Glutamatergic neuron (in vitro differentiated cells): ENCODE data around the gene TAOK3. TPM values are rescaled to one million over a fixed set of nuclear protein-coding genes. Genes with fewer than 3 reads are reported as not detected.
A peak's percentile ranks its signal among the peaks of the same experiment; 100 is the strongest.
"Not testable (repeated sequence)": the region's sequence is repeated elsewhere in the genome, so short reads cannot be mapped to it uniquely, and the experiment has no call there.

Experiments
- DNase-seq: peaks from one replicate; pipeline ENCODE4 v3.0.0; 2022
- H3K27ac Mint-ChIP-seq: one replicate; pipeline ENCODE4 v1.8.0; 2020; ENCODE audit warnings: mild to moderate bottlenecking, mixed read lengths, inconsistent platforms; ENCODE audit not compliant: unreplicated experiment
- H3K27me3 Mint-ChIP-seq: one replicate; pipeline ENCODE4 v1.8.0; 2020; ENCODE audit warnings: mild to moderate bottlenecking, moderate library complexity, mixed read lengths, inconsistent platforms; ENCODE audit not compliant: unreplicated experiment
- H3K36me3 Mint-ChIP-seq: one replicate; pipeline ENCODE4 v1.8.0; 2020; ENCODE audit warnings: mild to moderate bottlenecking, mixed read lengths, inconsistent platforms; ENCODE audit not compliant: unreplicated experiment
- H3K4me1 Mint-ChIP-seq: one replicate; pipeline ENCODE4 v1.8.0; 2020; ENCODE audit warnings: mild to moderate bottlenecking, low read depth, mixed read lengths, inconsistent platforms; ENCODE audit not compliant: unreplicated experiment
- H3K4me3 Mint-ChIP-seq: one replicate; pipeline ENCODE4 v1.8.0; 2020; ENCODE audit warnings: mild to moderate bottlenecking, mixed read lengths, inconsistent platforms; ENCODE audit not compliant: unreplicated experiment
- H3K9me3 Mint-ChIP-seq: one replicate; pipeline ENCODE4 v1.8.0; 2020; ENCODE audit warnings: mild to moderate bottlenecking, moderate library complexity, mixed read lengths, inconsistent platforms; ENCODE audit not compliant: unreplicated experiment
- CTCF ChIP-seq: fragments of 200-600 bp; sonication (generic); IDR thresholded peaks from one replicate; pipeline ENCODE4 v1.5.0; 2021; ENCODE audit not compliant: partially characterized antibody, unreplicated experiment
- total RNA-seq: library from RNA; stranded (reverse); fragmentation: NEBNext Ultra II Directional; extraction: Animal tissue kit (Norgen Biotek cat#: 25700); gene quantifications from one replicate; pipeline ENCODE4 v1.2.1, GENCODE V29; 2021; ENCODE audit not compliant: unreplicated experiment

TAOK3 gene
- total RNA-seq, 1 donor from 2014 or later: 13.1 TPM

DNA sequence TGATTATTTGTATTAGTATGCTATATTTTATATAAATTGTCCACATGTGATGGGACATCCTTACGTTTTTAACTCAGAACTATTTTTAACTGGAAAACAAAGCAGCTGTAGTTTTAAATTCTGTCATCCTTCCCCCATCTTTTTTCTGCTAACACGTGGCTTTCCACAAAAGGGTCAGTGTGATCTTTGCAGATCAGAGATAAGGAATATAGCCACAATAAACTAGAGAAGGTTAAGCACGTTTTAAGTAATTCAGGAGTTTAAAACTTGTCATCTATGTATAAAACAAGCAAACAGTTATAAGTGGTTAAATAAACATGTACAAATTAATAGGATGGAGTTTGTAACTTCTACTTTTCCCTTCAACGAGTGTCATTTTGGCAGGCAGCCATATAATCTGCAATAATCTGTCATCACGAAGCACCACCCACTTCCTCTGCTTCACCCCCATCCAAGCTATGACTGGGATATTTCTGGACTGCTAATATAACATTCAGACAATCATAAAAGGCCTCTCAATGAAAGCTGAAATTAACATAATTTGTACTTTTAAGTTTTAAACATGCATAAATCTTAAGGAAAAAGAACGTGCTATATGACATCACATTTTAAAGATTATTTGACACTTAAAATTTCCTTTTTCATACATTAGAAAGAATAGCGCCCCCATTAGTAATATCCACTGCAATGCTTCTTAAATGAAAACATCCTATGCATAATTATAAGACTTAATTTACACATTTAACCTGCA is 15.3 kb downstream of the TAOK3 start:
- peaks cover 5% of the 10 kb centered on the region for H3K4me1 Mint-ChIP-seq
- H3K27me3 Mint-ChIP-seq: no peaks in the 10 kb centered on the region
- no peak overlapping the region for H3K4me3 Mint-ChIP-seq
- peak; percentile 33 for TF ChIP-seq CTCF
- no peak overlapping the region for H3K27ac Mint-ChIP-seq
- H3K9me3 Mint-ChIP-seq: no peaks in the 10 kb centered on the region
- DNase-seq: no peak
- H3K36me3 Mint-ChIP-seq: peaks cover 4% of the 10 kb centered on the region

DNA sequence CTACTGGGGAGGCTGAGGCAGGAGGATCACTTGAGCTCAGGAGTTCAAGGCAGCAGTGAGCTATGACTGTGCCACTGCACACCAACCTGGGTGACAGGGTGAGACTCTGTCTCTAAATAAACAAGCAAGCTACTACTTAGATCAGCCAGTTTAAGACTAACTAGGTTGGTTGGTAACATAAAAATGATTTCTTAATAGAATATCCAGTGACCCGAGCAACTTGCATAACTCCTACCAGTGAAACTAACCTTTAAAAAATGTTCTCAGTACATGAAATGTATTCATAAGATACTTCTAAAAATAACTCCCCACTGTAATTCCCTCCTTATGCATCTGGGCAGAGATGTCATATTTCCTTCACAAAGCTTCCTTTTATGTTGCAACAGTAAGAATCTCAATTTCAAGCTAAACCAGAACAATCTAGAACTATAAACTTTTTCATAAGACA is 15.9 kb downstream of the TAOK3 start:
- no peak for TF ChIP-seq CTCF
- no peaks in the 10 kb centered on the region for H3K27me3 Mint-ChIP-seq
- DNase-seq: no peak
- peaks cover 4% of the 10 kb centered on the region for H3K36me3 Mint-ChIP-seq
- H3K9me3 Mint-ChIP-seq: no peaks in the 10 kb centered on the region
- H3K4me3 Mint-ChIP-seq: no peak overlapping the region
- peaks cover 5% of the 10 kb centered on the region for H3K4me1 Mint-ChIP-seq
- no peak overlapping the region for H3K27ac Mint-ChIP-seq

DNA sequence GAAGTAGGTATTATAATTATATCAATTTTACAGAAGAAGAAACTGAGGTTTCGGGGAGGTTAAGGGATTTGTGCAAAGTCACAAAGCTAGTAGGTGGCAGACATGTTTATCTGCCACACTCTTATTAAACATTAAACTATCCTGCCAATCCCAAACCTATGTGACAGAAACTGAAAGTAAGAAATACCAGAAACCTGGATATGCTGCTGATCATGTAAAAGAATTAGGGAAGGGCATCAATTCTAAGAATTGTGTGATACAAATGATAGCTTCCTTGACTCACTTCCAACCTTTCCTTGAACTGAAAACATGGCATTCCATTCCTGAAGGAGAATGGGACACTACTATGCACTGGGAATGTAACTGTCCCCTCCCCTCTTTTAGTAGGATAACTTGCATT is 16.9 kb downstream of the TAOK3 start:
- Mint-ChIP-seq H3K4me3 (no peak overlapping the region), H3K4me1 (peaks cover 5% of the 10 kb centered on the region), H3K27me3 (no peaks in the 10 kb centered on the region), H3K9me3 (no peaks in the 10 kb centered on the region), H3K27ac (no peak overlapping the region), H3K36me3 (peaks cover 4% of the 10 kb centered on the region)
- no peak for DNase-seq
- TF ChIP-seq CTCF: no peak

DNA sequence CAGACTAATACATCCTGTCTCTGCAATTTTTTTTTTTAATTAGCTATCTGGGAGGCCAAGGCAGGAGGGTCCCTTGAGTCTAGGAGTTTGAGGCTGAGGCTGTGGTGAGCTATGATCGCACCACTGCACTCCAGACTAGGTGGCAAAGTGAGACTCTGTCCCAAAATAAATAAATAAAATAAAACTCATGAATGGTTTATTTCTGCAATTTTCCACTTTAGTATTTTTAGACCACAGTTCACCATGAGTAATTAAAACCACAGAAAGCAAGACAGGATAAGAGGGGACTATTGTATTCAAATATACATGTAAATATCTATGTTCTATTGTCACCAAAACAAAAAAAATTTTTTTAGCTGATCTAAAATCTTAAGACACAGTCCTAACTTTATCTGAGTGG is 17.8 kb downstream of the TAOK3 start:
- TF ChIP-seq CTCF: no peak
- no peak overlapping the region for H3K27ac Mint-ChIP-seq
- H3K9me3 Mint-ChIP-seq: no peaks in the 10 kb centered on the region
- H3K4me3 Mint-ChIP-seq: no peak overlapping the region
- H3K27me3 Mint-ChIP-seq: no peaks in the 10 kb centered on the region
- peaks cover 4% of the 10 kb centered on the region for H3K36me3 Mint-ChIP-seq
- DNase-seq: no peak
- H3K4me1 Mint-ChIP-seq: peaks cover 5% of the 10 kb centered on the region

GRCh38 chr12:118354503-118354902 is 18.2 kb downstream of the TAOK3 start:
- not testable (repeated sequence) for H3K27me3 Mint-ChIP-seq, H3K4me3 Mint-ChIP-seq, H3K9me3 Mint-ChIP-seq, H3K27ac Mint-ChIP-seq, DNase-seq, H3K4me1 Mint-ChIP-seq, H3K36me3 Mint-ChIP-seq
